GM21381 (cell line): ENCODE results near the gene LRRC4B.

Experiments used
- ATAC-seq: cut with Tn5 transposase; IDR thresholded peaks from one replicate; pipeline ENCODE4 v1.9.1; 2021; ENCODE audit warnings: mild to moderate bottlenecking, moderate library complexity; ENCODE audit not compliant: unreplicated experiment

LRRC4B gene

DNA sequence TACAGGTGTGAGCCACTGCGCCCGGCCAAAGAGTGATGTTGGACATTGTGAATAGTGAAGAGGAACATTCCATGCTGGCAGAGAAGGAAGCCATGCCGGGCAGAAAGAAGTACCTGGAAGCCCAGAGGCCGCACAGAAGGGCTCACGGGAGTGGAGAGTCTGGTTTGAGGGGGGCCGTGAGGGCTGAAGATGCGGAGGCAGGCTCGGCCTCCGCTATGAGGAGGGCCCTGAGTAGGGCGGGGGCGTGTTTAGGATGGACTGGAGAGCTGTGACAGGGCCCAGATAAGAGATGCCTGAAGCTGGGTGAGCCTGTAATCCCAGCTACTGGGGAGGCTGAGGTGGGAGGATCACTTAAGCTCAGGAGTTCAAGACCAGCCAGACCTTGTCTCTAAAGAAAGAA, 58.9 kb downstream of the LRRC4B start:
- no peak for ATAC-seq

DNA sequence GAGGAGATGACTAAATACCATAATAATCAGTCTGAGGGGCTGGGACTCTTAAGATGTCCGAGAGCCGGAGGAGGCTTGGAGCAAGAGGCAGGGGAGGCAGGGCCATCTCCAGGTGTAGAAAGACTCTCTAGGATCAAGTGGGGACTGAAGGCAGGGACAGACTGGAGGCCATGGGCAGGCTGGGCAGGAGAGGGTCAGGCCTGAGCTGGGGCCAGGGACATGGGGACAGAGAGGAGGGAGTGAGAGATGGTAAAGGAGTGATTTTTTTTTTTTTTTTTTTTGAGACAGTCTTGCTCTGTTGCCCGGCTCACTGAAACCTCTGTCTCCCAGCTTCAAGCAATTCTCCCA, 59.4 kb downstream of the LRRC4B start:
- ATAC-seq, result no peak

DNA sequence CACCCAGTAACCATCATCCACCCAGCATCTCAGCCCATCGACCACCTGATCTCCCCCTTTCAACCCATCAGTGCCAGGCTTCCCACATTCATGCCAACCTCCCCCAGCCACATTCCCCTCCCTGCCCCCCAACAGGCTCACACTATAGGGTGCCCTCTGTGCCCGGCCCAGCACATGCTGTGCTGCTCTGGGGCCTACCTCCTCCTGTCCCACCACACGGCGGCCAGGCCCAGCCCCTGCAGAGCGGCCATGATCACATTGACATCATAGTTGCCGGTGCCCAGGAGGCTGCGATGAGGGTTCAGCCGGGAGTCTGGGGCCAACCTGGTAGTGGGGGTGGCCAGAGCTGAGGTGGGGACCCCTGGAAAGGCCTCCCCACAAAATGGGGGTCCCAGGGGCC, 60.9 kb downstream of the LRRC4B start:
- ATAC-seq, result no peak

GRCh38 chr19:50506700-50507099, 61.5 kb downstream of the LRRC4B start:
- no peak for ATAC-seq

- ATAC-seq, result no peak
Observed at GRCh38 chr19:50505856-50506611, 62.2 kb downstream of the LRRC4B start.

- ATAC-seq, result no peak
Observed at GRCh38 chr19:50501568-50502475, 66.4 kb downstream of the LRRC4B start.

DNA sequence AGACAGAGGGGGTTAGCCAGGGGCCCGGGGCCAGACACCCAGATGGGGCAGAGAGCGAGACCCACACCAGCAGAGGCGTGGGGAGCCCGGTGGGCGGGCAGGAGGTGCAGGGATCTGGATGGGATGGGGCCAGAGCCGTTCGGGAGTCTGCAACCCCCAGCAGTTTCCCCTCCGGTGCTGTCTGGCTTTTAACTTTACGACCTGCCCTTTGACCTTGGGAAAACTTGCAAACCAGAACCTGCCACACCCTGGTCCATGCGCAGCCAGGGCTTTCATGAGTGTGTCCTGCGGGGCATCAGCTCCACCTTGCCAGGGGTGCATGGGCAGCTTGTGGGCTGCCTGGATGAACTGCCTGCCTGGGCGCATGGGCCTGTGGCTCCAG, 67.1 kb downstream of the LRRC4B start:
- no peak for ATAC-seq

- no peak for ATAC-seq
Observed at GRCh38 chr19:50500753-50501151, 67.5 kb downstream of the LRRC4B start.

- no peak for ATAC-seq
Observed at GRCh38 chr19:50500060-50500752, 68.0 kb downstream of the LRRC4B start.

DNA sequence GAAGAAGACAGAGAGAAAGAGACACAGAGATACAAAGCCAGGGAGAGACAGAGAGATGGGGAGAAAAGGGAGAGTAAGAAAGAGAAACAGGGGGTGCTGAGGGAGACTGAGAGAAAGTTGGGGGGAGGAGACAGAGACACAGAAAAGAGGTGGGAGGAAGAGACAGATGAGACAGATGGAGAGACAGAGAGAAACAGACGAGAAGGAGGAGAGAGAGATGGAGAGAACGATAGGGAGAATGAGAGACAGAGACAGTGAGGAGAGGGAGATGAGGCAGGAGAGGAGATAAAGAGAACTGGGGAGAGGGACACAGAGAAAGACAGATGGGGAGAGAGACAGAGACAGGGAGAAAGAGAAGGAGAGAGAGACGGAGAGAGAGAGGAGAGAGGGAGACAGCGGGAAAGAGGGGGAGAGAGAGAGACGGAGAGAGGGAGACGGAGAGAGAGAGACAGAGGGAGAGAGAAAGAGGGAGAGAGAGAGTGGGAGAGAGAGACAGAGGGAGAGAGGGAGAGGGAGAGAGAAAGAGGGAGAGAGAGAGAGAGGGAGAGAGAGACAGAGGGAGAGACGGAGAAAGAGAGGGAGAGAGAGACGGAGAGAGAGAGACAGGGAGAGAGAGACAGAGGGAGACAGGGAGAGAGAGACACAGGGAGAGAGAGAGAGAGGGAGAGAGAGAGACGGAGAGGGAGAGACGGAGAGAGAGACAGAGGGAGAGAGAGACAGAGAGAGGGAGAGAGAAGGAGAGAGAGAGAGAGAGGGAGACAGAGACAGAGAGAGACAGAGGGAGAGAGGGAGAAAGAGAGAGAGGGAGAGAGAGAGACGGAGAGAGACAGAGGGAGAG, 69.8 kb downstream of the LRRC4B start:
- ATAC-seq, result no peak

DNA sequence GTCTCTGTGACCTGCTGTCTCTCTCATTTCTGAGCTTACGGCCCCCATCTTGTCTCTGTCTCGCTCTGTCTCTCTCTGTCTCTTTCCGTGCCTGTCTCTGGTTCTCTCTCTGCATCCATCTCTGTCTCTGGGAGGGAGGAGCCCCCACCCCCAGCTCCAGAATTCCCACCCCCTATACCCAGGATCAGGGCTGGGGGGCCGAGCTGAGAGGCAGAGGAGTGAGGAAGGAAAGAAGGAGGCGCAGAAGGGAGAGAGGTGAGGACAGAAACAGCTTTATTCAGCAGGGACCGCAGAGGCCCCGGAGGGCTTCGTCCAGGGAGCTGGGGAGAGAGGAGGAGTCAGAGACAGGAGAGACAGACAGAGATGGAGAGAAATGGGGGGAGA, 71.2 kb downstream of the LRRC4B start:
- no peak for ATAC-seq

DNA sequence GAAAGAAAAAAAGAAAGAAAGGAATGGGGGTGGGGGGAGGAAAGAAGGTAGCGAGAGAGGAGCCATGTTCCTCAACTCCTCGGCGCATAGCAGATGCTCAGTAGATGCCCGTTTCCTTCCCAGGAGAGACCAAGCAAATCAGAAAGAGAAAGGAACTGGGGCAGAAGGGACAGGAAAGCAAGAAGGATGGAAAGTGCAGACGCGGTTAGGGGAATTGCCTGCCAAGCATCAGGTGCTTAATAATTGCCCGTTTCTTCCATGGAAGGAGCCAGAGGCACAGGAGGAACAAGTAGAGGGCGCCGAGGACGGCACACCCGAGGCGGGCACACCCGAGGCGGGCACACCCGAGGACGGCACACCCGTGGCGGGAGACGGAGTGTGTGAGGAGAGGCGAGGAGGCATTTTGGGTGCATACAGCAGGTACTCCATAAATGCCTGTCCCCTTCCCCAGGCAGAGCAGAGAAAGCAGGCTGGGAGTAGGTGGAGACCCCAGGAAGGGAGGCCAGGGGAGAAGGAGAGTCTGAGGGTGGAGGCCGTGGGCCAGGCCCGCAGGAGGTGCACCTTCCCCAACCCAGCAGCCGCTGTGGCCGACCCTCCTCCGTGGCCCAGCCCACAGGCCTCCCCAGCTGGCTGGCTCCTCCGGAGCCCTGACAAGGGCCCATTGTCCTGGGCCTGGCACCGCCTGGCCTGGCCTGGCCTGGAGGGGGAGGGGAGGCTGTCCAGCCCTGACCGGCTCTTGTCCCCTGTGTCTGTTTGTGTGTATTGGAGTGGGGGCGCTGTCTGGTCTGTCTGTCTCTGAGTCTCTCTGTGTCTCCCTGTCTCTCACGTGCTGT, 71.8 kb downstream of the LRRC4B start:
- ATAC-seq, result no peak

GRCh38 chr19:50495020-50495531, 73.2 kb downstream of the LRRC4B start:
- ATAC-seq, result no peak

DNA sequence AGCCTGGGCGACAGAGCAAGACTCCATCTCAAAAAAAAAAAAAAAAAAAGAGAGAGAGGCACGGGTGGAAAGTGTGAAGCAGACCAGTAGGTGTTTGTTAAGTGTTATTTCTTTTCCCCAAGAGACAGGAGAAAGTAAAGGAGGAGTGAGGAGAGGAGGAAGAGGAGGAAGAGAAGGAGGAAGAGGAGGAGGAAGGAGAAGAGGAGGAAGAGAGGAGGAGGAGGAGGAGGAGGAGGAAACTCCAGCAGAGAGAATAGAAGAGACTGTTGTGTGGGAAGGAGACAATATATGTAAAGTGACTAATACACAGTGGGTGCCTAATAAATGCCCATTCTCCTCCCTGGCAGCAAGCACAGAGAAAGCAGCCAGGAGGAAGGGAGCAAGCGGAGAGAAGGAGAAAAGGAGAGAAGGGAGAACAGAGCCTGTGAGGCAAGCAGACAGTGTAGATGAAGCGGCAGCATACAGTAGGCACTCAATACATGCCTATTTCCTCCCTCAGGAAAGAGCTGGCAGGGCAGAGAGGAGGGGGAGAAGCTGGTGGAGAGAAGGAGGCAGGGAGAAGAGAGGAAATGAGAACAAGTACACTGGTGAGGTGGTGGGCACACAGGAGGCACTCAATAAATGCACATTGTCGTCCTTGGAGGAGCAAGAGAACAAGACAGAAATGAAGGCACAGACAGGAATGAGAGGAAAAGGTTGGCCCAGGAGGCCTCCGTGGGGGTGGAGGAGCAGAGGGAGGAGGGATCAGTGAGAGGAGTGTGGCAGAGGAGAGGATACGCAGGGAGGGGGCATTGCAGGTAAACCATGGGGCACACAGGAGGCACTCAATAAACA, 73.8 kb downstream of the LRRC4B start:
- no peak for ATAC-seq

- no peak for ATAC-seq
Observed at GRCh38 chr19:50493171-50493570, 75.1 kb downstream of the LRRC4B start.

DNA sequence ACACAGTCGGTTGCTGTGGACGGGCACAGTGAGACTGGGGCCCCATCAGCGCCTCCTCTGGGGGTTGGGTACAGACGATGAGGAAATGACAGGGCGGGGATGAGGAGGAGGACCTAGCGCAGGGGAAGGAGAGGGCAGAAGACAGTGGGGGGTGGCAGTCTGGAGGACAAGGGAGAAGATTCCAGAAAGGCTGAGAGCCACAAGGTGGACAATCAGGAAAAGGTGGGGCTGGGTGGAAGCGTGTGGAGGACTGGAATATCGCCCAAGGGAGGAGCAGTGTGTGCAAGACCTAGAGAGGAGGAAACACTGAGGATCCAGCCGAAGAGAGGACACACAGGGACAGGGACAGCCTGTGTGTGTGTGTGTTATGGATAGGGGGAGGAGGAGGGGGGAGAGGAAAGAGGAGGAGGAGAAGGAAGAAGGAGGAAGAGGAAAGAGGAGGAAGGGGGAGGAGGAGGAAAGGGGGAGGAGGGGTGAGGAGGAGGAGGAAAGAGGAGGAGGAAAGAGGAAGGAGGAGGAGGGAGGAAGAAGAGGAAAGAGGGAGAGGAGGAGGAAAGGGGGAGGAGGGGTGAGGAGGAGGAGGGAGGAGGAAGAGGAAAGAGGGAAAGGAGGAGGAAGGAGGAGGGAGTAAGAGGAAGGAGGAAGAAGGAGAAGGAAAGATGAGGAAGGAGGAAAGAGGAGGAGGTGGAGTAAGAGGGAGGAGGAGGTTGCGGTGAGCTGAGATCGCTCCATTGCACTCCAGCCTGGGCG, 75.8 kb downstream of the LRRC4B start:
- no peak for ATAC-seq

GRCh38 chr19:50490991-50491472, 77.2 kb downstream of the LRRC4B start:
- no peak for ATAC-seq

GRCh38 chr19:50490411-50490811, 77.8 kb downstream of the LRRC4B start:
- no peak for ATAC-seq
